HepG2 (cell line): Measurements from ENCODE around the gene TRIP6. TPM values are rescaled to one million over a fixed set of nuclear protein-coding genes. Genes with fewer than 3 reads are reported as not detected.

Source experiments
- ATAC-seq: fragments of 200-7000 bp; cut with Tn5 transposase; 3 replicates; pipeline ENCODE4 v1.9.1; 2020; ENCODE audit warnings: mild to moderate bottlenecking, moderate library complexity
- BruUV-seq: library from RNA; stranded (reverse); fragments of 400-500 nt; replicated peaks from 2 replicates; lab custom pipeline; 2021; lab: Mats Ljungman, UMichigan
- CTCF ChIA-PET: fragments of 300-600 bp; formaldehyde crosslinking; extraction: SDS; loops from one replicate; lab custom pipeline; 2021; ENCODE audit warnings: low total read pairs, inconsistent platforms, low intra/inter-chr PET ratio; lab: Yijun Ruan, JAX
- POLR2A ChIA-PET: fragments of 350-600 bp; sonication (Branson Sonifier 250); formaldehyde crosslinking; loops from one replicate; lab custom pipeline; 2020; ENCODE audit warnings: antibody characterized with exemption, inconsistent platforms; lab: Yijun Ruan, JAX
- DNase-seq: peaks from one replicate; pipeline ENCODE4 v3.0.0-alpha.2; 2015; ENCODE audit warnings: low spot score
- FAIRE-seq: peaks from 3 replicates; lab custom pipeline; 2011; peaks lifted over from hg19 to GRCh38; lab: Jason Lieb, UNC
- H2AFZ ChIP-seq: one replicate; pipeline ENCODE4 v1.6.1; 2011; ENCODE audit warnings: low read length, inconsistent platforms
- H3K27ac ChIP-seq: fragments of 300-600 bp; 3 replicates; pipeline ENCODE4 v1.8.0; 2011; ENCODE audit warnings: mixed run types, mild to moderate bottlenecking, mixed read lengths, low read length, inconsistent platforms; ENCODE audit not compliant: insufficient read depth; ENCODE audit errors: extremely low read length
- H3K27me3 ChIP-seq, 2 experiments: fragments of 200-600 bp in 1 of 2; 2 replicates in 1 of 2; 3 replicates in 1 of 2; pipeline versions ENCODE4 v1.6.0 to v1.8.0; 2011; ENCODE audit warnings: low read length in 2 of 2, mild to moderate bottlenecking in 2 of 2, moderate library complexity in 2 of 2, inconsistent platforms in 1 of 2; ENCODE audit not compliant: insufficient read depth in 2 of 2, control insufficient read depth in 1 of 2
- H3K36me3 ChIP-seq, 2 experiments: fragments of 200-600 bp in 1 of 2; replicated peaks in 1 of 2; 2 replicates in 1 of 2; 3 replicates in 1 of 2; pipeline versions ENCODE4 v1.5.1 to v1.8.0; 2011; ENCODE audit warnings: low read length in 2 of 2, inconsistent platforms in 1 of 2; ENCODE audit not compliant: insufficient read depth in 2 of 2, control insufficient read depth in 1 of 2
- H3K4me1 ChIP-seq: 2 replicates; pipeline ENCODE4 v1.5.1; 2012; ENCODE audit warnings: low read length, inconsistent platforms; ENCODE audit not compliant: insufficient read depth
- H3K4me2 ChIP-seq: 2 replicates; pipeline ENCODE4 v1.6.0; 2011; ENCODE audit warnings: low read depth, low read length, inconsistent platforms
- H3K4me3 ChIP-seq, 3 experiments: fragments of 200-600 bp in 1 of 3; sonication (generic), shearing (Covaris generic) in 1 of 3; replicated peaks in 1 of 3; 2 replicates each; pipeline ENCODE4 v1.5.1; 2011 to 2016; ENCODE audit warnings: low read length in 3 of 3, inconsistent platforms in 2 of 3, low read depth in 2 of 3, mild to moderate bottlenecking in 2 of 3, control low read depth in 1 of 3, mixed read lengths in 1 of 3; ENCODE audit not compliant: insufficient read depth in 1 of 3
- H3K79me2 ChIP-seq: one replicate; pipeline ENCODE4 v1.6.1; 2011; ENCODE audit warnings: low read length, inconsistent platforms; ENCODE audit not compliant: insufficient read depth
- H3K9ac ChIP-seq: 2 replicates; pipeline ENCODE4 v1.6.0; 2011; ENCODE audit warnings: mild to moderate bottlenecking, low read depth, low read length, inconsistent platforms; ENCODE audit not compliant: insufficient read depth
- H3K9me3 ChIP-seq: 2 replicates; pipeline ENCODE4 v1.5.1; 2012; ENCODE audit warnings: mild to moderate bottlenecking, low read length
- H4K20me1 ChIP-seq: 2 replicates; pipeline ENCODE4 v1.6.0; 2011; ENCODE audit warnings: inconsistent platforms, mild to moderate bottlenecking, low read length, moderate library complexity; ENCODE audit not compliant: insufficient read depth
- FOSL2 ChIP-seq: sonication (generic); formaldehyde crosslinking; IDR thresholded peaks from 2 replicates; pipeline ENCODE4 v1.4.0; 2020; ENCODE audit warnings: missing genetic modification reagents
- FOXC1 ChIP-seq: sonication (generic); formaldehyde crosslinking; IDR thresholded peaks from 2 replicates; pipeline ENCODE4 v1.8.0; 2022; ENCODE audit warnings: mild to moderate bottlenecking, missing genetic modification reagents, borderline replicate concordance
- MXD4 ChIP-seq: IDR thresholded peaks from 2 replicates; pipeline ENCODE4 v1.6.1; 2016; ENCODE audit warnings: mild to moderate bottlenecking, missing biosample characterization, missing genetic modification reagents
- MYNN ChIP-seq: sonication (generic); formaldehyde crosslinking; IDR thresholded peaks from 2 replicates; pipeline ENCODE4 v1.4.0; 2020; ENCODE audit warnings: mild to moderate bottlenecking, low read depth, missing genetic modification reagents
- NR2C2 ChIP-seq: sonication (generic); formaldehyde crosslinking; IDR thresholded peaks from 2 replicates; pipeline ENCODE4 v1.4.0; 2020; ENCODE audit warnings: missing genetic modification reagents, mild to moderate bottlenecking, moderate library complexity, borderline replicate concordance
- PITX1 ChIP-seq: sonication (generic); formaldehyde crosslinking; IDR thresholded peaks from 2 replicates; pipeline ENCODE4 v1.5.1; 2020; ENCODE audit warnings: mild to moderate bottlenecking, missing genetic modification reagents
- REPIN1 ChIP-seq: sonication (generic); formaldehyde crosslinking; IDR thresholded peaks from 2 replicates; pipeline ENCODE4 v1.8.0; 2022; ENCODE audit warnings: missing genetic modification reagents, low read depth, mild to moderate bottlenecking, borderline replicate concordance
- SAP130 ChIP-seq: IDR thresholded peaks from 2 replicates; pipeline ENCODE4 v1.6.1; 2016; ENCODE audit warnings: low read depth
- ZNF101 ChIP-seq: sonication (generic); formaldehyde crosslinking; IDR thresholded peaks from 2 replicates; pipeline ENCODE4 v1.4.0; 2020; ENCODE audit warnings: mild to moderate bottlenecking, low read depth, missing genetic modification reagents, borderline replicate concordance
- ZNF382 ChIP-seq: sonication (generic); formaldehyde crosslinking; IDR thresholded peaks from 2 replicates; pipeline ENCODE4 v1.5.0; 2020; ENCODE audit warnings: missing genetic modification reagents, mild to moderate bottlenecking, borderline replicate concordance
- ZNF550 ChIP-seq: sonication (generic); formaldehyde crosslinking; IDR thresholded peaks from 2 replicates; pipeline ENCODE4 v1.4.0; 2020; ENCODE audit warnings: mild to moderate bottlenecking, missing genetic modification reagents, borderline replicate concordance
- ZNF737 ChIP-seq: sonication (generic); formaldehyde crosslinking; IDR thresholded peaks from 2 replicates; pipeline ENCODE4 v1.5.0; 2020; ENCODE audit warnings: missing genetic modification reagents, mild to moderate bottlenecking, borderline replicate concordance
- ZNF747 ChIP-seq: sonication (generic); formaldehyde crosslinking; IDR thresholded peaks from 2 replicates; pipeline ENCODE4 v1.8.1; 2023; ENCODE audit warnings: missing genetic modification reagents, mild to moderate bottlenecking, borderline replicate concordance
- WGBS: methylation state at CpG from one replicate; pipeline ENCODE4 v1.1.6; 2017; ENCODE audit warnings: low lambda C conversion rate; 5-methylcytosine and 5-hydroxymethylcytosine counted together
- in situ Hi-C: cut with HindIII; loops from 2 replicates; pipeline ENCODE4 v1.10.0; 2017; ENCODE audit warnings: low pct_unique_long_range_greater_than_20kb; ENCODE audit not compliant: extremely low pct_ligation_motif_present
- intact Hi-C: fragments of 100-400 bp; cut with micrococcal nuclease; formaldehyde crosslinking; loops from one replicate; pipeline ENCODE4 v1.10.0; 2022; ENCODE audit not compliant: unreplicated experiment
- polyA plus RNA-seq, 8 experiments: library from polyadenylated mRNA; depleted of rRNA in 3 of 8; stranded (reverse) in 7 of 8; unstranded in 1 of 8; fragments of >200 nt; fragmentation: Illumina TruSeq in 4 of 8; extraction: Trizol in 4 of 8; gene quantifications; 2 replicates each; pipeline versions ENCODE4 v1.2.1 to v1.2.3, GENCODE V29; 2011 to 2016; ENCODE audit warnings: low read depth in 4 of 8, missing spikeins in 1 of 8, mixed read lengths in 1 of 8; ENCODE audit not compliant: insufficient read depth in 1 of 8
- total RNA-seq, 5 experiments: library from RNA; depleted of rRNA; stranded (reverse); fragments of >200 nt; fragmentation: Illumina TruSeq; extraction: Trizol; gene quantifications; 2 replicates each; pipeline ENCODE4 v1.2.3, GENCODE V29; 2016; ENCODE audit warnings: low read depth in 1 of 5
- TF ChIP-seq, protein P1 (sequence below): sonication (generic); formaldehyde crosslinking; conservative IDR thresholded peaks from 2 replicates; pipeline ENCODE4 v1.4.0; 2020; ENCODE audit warnings: missing genetic modification reagents
- TF ChIP-seq, protein P2 (sequence below): fragments of 450-650 bp; IDR thresholded peaks from 2 replicates; pipeline ENCODE4 v1.6.1; 2017; ENCODE audit warnings: mild to moderate bottlenecking
- TF ChIP-seq, protein P3 (sequence below): sonication (generic); formaldehyde crosslinking; IDR thresholded peaks from 2 replicates; pipeline ENCODE4 v1.8.1; 2023; ENCODE audit warnings: missing genetic modification reagents, mild to moderate bottlenecking, borderline replicate concordance

The TRIP6 gene
- total and polyA plus RNA-seq, 2 of the 13 experiments (the other 11 are each of a cell fraction or from before 2014, with no cell fraction given), result 0.34 to 0.38 TPM

DNA sequence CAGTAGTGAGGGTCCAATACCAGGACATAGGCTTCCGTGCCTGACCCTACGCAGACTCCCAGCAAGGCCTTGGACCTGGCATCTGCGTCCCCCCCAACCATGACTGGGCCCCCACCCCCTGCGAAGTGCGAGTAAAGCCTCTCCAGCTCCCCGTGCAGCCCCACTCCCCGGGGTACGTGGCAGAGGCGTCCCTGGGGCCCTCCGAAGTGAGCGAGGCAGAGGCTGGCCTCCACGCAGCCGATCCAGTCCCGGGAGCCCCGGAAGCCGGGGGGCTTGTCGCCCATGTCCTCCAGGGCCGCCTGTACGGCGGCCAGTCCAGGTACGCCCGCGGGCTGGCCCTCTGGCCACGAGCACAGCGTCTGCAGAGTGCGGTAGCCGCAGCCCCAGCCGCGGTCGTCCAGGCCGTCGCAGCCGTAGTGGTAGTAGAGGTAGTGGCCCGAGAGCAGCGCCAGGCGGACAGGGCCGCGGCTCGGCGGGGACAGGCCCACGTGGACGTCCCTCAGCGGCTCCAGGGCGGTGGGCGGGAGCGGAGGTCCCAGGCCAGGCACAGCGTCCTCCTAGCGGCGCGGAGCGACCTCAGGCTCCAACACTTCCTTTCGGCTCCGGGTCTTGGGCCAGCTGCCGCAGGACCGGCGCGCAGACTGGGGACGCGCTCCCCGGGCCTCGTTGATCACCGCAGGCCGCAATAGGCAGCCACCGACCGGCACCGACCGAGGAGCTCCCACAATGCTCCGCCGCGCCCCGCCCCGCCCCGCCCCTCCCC, 22.0 kb downstream of the TRIP6 start, which contains the start of gene UFSP1:
UFSP1 (minus strand) TSS at position 728 of the 763 bp plus-strand sequence; CDS start at position 284, 444 bp downstream.
- H2AFZ ChIP-seq, result no peak within 1 kb of the TSS
- H3K4me1 ChIP-seq, result peaks cover 64% of the 10 kb centered on the region
- H4K20me1 ChIP-seq, result no peaks in the 10 kb centered on the region
- peak within 1 kb of the TSS; percentile 84 for H3K27ac ChIP-seq
- peak within 1 kb of the TSS; percentile 93 for H3K9ac ChIP-seq
- POLR2A ChIA-PET, result interaction anchor here (0.5 to 6.0 kb wide), 29 partner anchors 11 to 419 kb away, joined by 3 to 141 read pairs (median 5); partner anchors contain the start of genes AGFG2, FBXO24, PLOD3 and POP7
- peak within 1 kb of the TSS; percentile 91 for H3K4me2 ChIP-seq
- CTCF ChIA-PET, result no interaction called here
- peaks cover 10% of the 10 kb centered on the region for H3K79me2 ChIP-seq
- H3K36me3 ChIP-seq, result peaks cover 18 to 45% of the 10 kb centered on the region in 2 experiments
- ATAC-seq (peak; percentile 75), DNase-seq (no peak), FAIRE-seq (no peak)
- H3K9me3 ChIP-seq, result no peaks in the 10 kb centered on the region
- H3K27me3 ChIP-seq, result peaks cover 4 to 13% of the 10 kb centered on the region in 2 experiments; a peak in 4 of 5 replicates
- H3K4me3 ChIP-seq, result peak within 1 kb of the TSS; percentile 65 to 79 (median 75)
- intact Hi-C loops, result no loop called here
- BruUV-seq, result no TSS peak
- in situ Hi-C loops, result loop anchor here (25.0 kb wide), 1 partner anchor 398 kb away; no protein-coding TSS in a partner anchor
- no CpG with 5 or more reads among the region's 73 CpGs for WGBS
- TF ChIP-seq ZNF550 (CRISPR knock-in tag), result 0 out of 2 replicates have a peak, but pooled peaks have one; percentile 48
- TF ChIP-seq ZNF101 (CRISPR knock-in tag), result 0 out of 2 replicates have a peak, but pooled peaks have one; percentile 49
- TF ChIP-seq, protein P1, sequence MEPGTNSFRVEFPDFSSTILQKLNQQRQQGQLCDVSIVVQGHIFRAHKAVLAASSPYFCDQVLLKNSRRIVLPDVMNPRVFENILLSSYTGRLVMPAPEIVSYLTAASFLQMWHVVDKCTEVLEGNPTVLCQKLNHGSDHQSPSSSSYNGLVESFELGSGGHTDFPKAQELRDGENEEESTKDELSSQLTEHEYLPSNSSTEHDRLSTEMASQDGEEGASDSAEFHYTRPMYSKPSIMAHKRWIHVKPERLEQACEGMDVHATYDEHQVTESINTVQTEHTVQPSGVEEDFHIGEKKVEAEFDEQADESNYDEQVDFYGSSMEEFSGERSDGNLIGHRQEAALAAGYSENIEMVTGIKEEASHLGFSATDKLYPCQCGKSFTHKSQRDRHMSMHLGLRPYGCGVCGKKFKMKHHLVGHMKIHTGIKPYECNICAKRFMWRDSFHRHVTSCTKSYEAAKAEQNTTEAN, result 0 out of 2 replicates have a peak, but pooled peaks have one; percentile 52
- TF ChIP-seq PITX1 (CRISPR knock-in tag), result peak; percentile 17; the same call in 1 of the 2 replicates
- peak; percentile 88 for TF ChIP-seq ZNF737 (CRISPR knock-in tag)
- TF ChIP-seq MXD4 (CRISPR knock-in tag), result peak; percentile 93
- 0 out of 2 replicates have a peak, but pooled peaks have one; percentile 74 for TF ChIP-seq ZNF747 (CRISPR knock-in tag)
- peak; percentile 92 for TF ChIP-seq SAP130 (CRISPR knock-in tag)
- 0 out of 2 replicates have a peak, but pooled peaks have one; percentile 56 for TF ChIP-seq REPIN1
- TF ChIP-seq FOSL2 (CRISPR knock-in tag), result 0 out of 2 replicates have a peak, but pooled peaks have one; percentile 3
- TF ChIP-seq ZNF382 (CRISPR knock-in tag), result no peak
- TF ChIP-seq, protein P2, sequence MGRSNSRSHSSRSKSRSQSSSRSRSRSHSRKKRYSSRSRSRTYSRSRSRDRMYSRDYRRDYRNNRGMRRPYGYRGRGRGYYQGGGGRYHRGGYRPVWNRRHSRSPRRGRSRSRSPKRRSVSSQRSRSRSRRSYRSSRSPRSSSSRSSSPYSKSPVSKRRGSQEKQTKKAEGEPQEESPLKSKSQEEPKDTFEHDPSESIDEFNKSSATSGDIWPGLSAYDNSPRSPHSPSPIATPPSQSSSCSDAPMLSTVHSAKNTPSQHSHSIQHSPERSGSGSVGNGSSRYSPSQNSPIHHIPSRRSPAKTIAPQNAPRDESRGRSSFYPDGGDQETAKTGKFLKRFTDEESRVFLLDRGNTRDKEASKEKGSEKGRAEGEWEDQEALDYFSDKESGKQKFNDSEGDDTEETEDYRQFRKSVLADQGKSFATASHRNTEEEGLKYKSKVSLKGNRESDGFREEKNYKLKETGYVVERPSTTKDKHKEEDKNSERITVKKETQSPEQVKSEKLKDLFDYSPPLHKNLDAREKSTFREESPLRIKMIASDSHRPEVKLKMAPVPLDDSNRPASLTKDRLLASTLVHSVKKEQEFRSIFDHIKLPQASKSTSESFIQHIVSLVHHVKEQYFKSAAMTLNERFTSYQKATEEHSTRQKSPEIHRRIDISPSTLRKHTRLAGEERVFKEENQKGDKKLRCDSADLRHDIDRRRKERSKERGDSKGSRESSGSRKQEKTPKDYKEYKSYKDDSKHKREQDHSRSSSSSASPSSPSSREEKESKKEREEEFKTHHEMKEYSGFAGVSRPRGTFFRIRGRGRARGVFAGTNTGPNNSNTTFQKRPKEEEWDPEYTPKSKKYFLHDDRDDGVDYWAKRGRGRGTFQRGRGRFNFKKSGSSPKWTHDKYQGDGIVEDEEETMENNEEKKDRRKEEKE, result no peak
- TF ChIP-seq, protein P3, sequence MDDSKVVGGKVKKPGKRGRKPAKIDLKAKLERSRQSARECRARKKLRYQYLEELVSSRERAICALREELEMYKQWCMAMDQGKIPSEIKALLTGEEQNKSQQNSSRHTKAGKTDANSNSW (CRISPR knock-in tag), result peak; percentile 92; the same call in 1 of the 2 replicates
- TF ChIP-seq MYNN (CRISPR knock-in tag), result no peak
- TF ChIP-seq FOXC1 (CRISPR knock-in tag), result peak; percentile 82
- TF ChIP-seq NR2C2 (CRISPR knock-in tag), result peak; percentile 1; the same call in 1 of the 2 replicates
